HAP-1 (cell line): ENCODE measurements around the gene COX7A2L.
"Not testable (repeated sequence)": the region's sequence is repeated elsewhere in the genome, so short reads cannot be mapped to it uniquely, and the experiment has no call there.

Experiments used
- DNase-seq, 2 experiments: peaks; one replicate each; pipeline ENCODE4 v3.0.0-alpha.2; 2016 to 2020; ENCODE audit warnings: low spot score in 2 of 2
- H3K27me3 ChIP-seq: fragments of 250-450 bp; sonication (Bioruptor Pico); 2 replicates; pipeline ENCODE4 v1.5.1; 2020; ENCODE audit warnings: low read depth, mild to moderate bottlenecking, moderate library complexity
- H3K36me3 ChIP-seq: fragments of 250-450 bp; sonication (Bioruptor Pico); replicated peaks from 2 replicates; pipeline ENCODE4 v1.5.1; 2020; ENCODE audit warnings: mild to moderate bottlenecking
- H3K4me1 ChIP-seq: fragments of 250-450 bp; sonication (Bioruptor Pico); 2 replicates; pipeline ENCODE4 v1.5.1; 2020; ENCODE audit warnings: mild to moderate bottlenecking
- H3K4me3 ChIP-seq: fragments of 250-450 bp; sonication (Bioruptor Pico); 2 replicates; pipeline ENCODE4 v1.5.1; 2020; ENCODE audit warnings: mild to moderate bottlenecking, moderate library complexity
- H3K9me3 ChIP-seq: fragments of 250-450 bp; sonication (Bioruptor Pico); 2 replicates; pipeline ENCODE4 v1.5.1; 2020; ENCODE audit warnings: mild to moderate bottlenecking, moderate library complexity
- in situ Hi-C: fragments of 300-500 bp; cut with MboI; formaldehyde crosslinking; loops from 3 replicates; pipeline ENCODE4 v1.14.3; 2020; ENCODE audit warnings: low sequenced_read_pairs, inconsistent platforms, mixed read lengths

The COX7A2L gene

GRCh38 chr2:42340045-42340937 lies 20.7 kb downstream of the COX7A2L start:
- H3K4me3 ChIP-seq: no peak overlapping the region
- no peaks in the 10 kb centered on the region for H3K9me3 ChIP-seq
- in situ Hi-C loops: loop anchor here (25.0 kb wide), 1 partner anchor 478 kb away; no protein-coding TSS in a partner anchor
- no peaks in the 10 kb centered on the region for H3K27me3 ChIP-seq
- H3K36me3 ChIP-seq: peaks cover 21% of the 10 kb centered on the region
- H3K4me1 ChIP-seq: no peaks in the 10 kb centered on the region; the same call in 1 of the 2 replicates
- DNase-seq: no peak

- peak in 1 of 2 experiments; percentile 32 for DNase-seq
- Histone ChIP-seq H3K4me3 (no peak overlapping the region), H3K4me1 (no peaks in the 10 kb centered on the region; the same call in 1 of the 2 replicates), H3K36me3 (peaks cover 17% of the 10 kb centered on the region), H3K9me3 (no peaks in the 10 kb centered on the region), H3K27me3 (no peaks in the 10 kb centered on the region)
- in situ Hi-C loops: loop anchor here (10.0 to 25.0 kb wide), 2 partner anchors 245 to 477 kb away; no protein-coding TSS in a partner anchor
Measured at GRCh38 chr2:42339191-42339912, 21.7 kb downstream of the COX7A2L start.

- in situ Hi-C loops: loop anchor here (10.0 to 25.0 kb wide), 2 partner anchors 244 to 476 kb away; no protein-coding TSS in a partner anchor
- no peak for DNase-seq
- Histone ChIP-seq H3K4me1 (no peaks in the 10 kb centered on the region; the same call in 1 of the 2 replicates), H3K9me3 (no peaks in the 10 kb centered on the region), H3K4me3 (no peak overlapping the region), H3K27me3 (no peaks in the 10 kb centered on the region), H3K36me3 (peaks cover 12% of the 10 kb centered on the region)
Measured at GRCh38 chr2:42338567-42339190, 22.3 kb downstream of the COX7A2L start.

DNA sequence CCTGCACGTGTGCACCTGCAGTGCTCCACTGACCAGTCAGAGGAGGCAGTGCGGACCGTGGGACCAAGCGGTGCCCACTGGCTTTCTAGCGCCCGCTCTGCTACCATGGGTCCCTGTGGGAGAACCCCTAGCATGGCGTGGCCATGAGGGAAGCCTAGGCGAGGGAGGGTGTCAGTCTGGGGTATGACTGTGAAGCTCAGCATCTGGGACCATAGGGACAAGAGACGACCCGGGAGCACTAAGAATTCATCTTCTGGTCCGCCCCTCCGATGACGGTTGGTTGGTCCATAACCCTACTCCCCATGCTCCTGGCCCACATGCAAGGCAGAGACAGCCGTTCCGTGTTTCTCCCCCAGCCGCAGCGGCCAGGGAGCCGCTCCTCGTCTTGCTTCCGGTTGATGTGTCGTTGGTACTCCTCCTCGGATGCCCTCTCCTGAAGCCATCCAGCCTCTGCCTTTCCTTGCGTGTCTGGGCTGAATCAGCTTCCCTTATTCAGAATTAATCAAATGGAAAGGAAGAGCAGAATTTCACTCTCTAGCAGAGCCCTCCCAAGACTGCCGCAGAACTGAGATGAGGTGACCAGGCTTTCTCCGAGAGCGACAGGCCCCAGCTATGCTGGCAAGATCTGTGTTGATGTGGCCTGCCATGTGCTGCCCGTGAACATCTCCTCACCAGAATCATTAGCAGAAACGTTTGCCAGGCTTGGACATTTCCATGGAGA lies 23.0 kb downstream of the COX7A2L start:
- H3K9me3 ChIP-seq: no peaks in the 10 kb centered on the region
- H3K36me3 ChIP-seq: peaks cover 15% of the 10 kb centered on the region
- H3K4me3 ChIP-seq: no peak overlapping the region
- H3K4me1 ChIP-seq: no peaks in the 10 kb centered on the region; the same call in 1 of the 2 replicates
- DNase-seq: no peak
- in situ Hi-C loops: loop anchor here (10.0 to 25.0 kb wide), 2 partner anchors 243 to 476 kb away; no protein-coding TSS in a partner anchor
- no peaks in the 10 kb centered on the region for H3K27me3 ChIP-seq

DNA sequence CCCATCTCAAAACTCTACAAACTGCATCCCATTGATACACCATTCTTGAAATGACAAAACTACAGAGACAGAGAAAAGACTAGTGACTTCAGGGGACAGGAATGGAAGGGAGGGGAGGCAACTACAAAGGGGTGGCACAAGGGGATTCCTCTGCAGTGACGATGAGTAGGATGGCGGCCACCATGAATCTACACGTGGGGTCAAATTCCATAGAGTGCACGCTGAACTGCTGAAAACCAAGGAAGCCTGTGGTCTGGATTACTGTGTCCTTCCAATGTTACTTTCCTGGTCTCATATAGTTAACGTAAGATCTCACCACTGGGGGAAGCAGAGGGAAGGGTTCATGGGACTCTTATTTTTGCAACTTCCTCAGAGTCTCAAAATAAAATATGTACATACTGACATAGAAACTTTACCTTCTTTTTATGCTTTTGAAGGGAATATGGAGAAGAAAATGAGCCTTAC lies 23.6 kb downstream of the COX7A2L start:
- peaks cover 19% of the 10 kb centered on the region for H3K36me3 ChIP-seq
- no peaks in the 10 kb centered on the region for H3K27me3 ChIP-seq
- no peak for DNase-seq
- no peak overlapping the region for H3K4me3 ChIP-seq
- H3K9me3 ChIP-seq: no peaks in the 10 kb centered on the region
- H3K4me1 ChIP-seq: no peaks in the 10 kb centered on the region; the same call in 1 of the 2 replicates
- in situ Hi-C loops: loop anchor here (10.0 to 25.0 kb wide), 2 partner anchors 243 to 475 kb away; no protein-coding TSS in a partner anchor

DNA sequence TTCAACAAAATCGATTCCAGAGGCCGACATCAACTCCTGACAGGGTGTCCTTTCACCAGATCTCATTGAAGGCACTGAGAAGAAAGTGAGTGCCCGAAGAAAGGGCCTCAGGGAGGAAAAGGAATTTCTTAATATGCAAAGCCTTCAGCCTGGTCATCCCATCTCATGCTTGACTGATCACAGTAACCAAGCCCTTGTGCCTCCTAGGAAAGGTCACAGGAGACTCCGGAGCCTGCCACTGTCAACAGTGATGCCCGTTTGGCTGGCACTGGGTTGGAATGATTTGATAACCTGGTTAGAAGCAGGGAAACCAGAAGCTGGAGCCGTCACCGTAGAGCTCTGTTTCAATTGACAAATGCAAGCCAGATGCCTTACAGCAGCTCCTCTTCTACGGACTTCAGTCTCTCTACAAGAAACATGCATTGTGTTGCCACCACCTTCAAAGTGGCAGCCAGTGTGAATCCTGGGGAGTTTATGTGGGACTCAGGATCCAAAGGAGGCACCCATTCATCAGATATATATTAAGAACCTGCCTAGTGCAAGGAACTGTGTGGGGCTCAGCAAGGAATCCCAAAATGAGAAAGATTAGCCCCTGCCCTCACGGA lies 24.6 kb downstream of the COX7A2L start:
- in situ Hi-C loops: loop anchor here (10.0 to 25.0 kb wide), 2 partner anchors 242 to 474 kb away; no protein-coding TSS in a partner anchor
- Histone ChIP-seq H3K4me3 (no peak overlapping the region), H3K27me3 (no peaks in the 10 kb centered on the region), H3K4me1 (no peaks in the 10 kb centered on the region), H3K9me3 (no peaks in the 10 kb centered on the region), H3K36me3 (peaks cover 28% of the 10 kb centered on the region)
- no peak for DNase-seq

DNA sequence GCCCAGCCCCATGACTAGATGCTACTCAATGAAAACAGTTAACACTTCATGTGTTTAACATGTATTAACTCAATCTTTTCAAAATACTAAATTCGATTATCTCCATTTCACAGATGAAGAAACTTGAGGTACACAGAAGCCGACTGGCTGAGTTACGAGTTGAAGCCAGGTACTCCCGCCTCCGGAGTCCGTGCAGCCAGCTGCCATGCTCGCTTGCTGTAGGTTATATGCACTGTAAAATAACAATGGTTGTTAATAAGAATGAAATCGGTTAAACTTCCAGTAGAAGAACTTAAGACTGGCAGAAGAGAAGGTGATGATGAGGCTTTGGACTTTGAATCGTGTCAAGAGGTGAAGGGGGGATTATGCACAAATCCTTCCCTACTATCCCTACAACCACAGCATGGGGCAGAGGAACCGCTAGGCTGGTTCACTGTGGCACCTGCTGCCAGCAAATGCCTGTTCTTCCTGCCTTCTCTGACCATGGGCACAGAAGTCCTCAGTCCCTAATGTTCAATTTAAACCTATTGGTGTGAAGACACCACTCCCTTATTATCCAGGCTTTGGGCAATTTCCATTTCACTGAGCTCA lies 25.4 kb downstream of the COX7A2L start:
- in situ Hi-C loops: loop anchor here (10.0 to 25.0 kb wide), 2 partner anchors 241 to 473 kb away; no protein-coding TSS in a partner anchor
- Histone ChIP-seq H3K4me1 (no peaks in the 10 kb centered on the region), H3K36me3 (peaks cover 25% of the 10 kb centered on the region), H3K9me3 (no peaks in the 10 kb centered on the region), H3K27me3 (no peaks in the 10 kb centered on the region), H3K4me3 (no peak overlapping the region)
- DNase-seq: no peak

GRCh38 chr2:42334865-42335264 lies 26.2 kb downstream of the COX7A2L start:
- H3K4me1 ChIP-seq, H3K27me3 ChIP-seq, DNase-seq, H3K9me3 ChIP-seq, H3K4me3 ChIP-seq: not testable (repeated sequence)
- in situ Hi-C loops: loop anchor here (10.0 to 25.0 kb wide), 2 partner anchors 240 to 473 kb away; no protein-coding TSS in a partner anchor
- peaks cover 32% of the 10 kb centered on the region for H3K36me3 ChIP-seq

- Histone ChIP-seq H3K27me3 (no peaks in the 10 kb centered on the region), H3K4me1 (no peaks in the 10 kb centered on the region), H3K9me3 (no peaks in the 10 kb centered on the region), H3K4me3 (no peak overlapping the region), H3K36me3 (peaks cover 35% of the 10 kb centered on the region)
- in situ Hi-C loops: loop anchor here (10.0 to 25.0 kb wide), 2 partner anchors 239 to 472 kb away; no protein-coding TSS in a partner anchor
- no peak for DNase-seq
Measured at GRCh38 chr2:42334220-42334619, 26.8 kb downstream of the COX7A2L start.

DNA sequence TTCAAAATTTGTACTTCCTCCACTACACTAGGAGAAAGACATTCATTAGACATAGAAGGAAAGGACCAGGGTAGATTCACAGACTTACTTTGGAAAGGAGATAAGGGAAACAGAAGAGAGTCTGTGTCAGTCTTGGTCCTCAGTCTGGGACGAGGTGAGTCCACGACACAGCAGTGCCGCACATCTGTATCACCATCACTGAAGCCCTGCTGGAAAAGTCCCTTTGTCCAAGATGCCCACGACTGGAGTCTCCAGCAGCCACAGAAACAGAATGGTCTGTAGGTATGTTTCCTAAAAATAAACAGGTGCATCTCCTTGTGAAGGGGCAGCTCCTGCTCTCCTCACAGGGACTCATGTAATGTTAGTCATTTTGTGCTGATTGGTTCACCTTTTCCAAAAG lies 27.4 kb downstream of the COX7A2L start:
- Histone ChIP-seq H3K27me3 (no peaks in the 10 kb centered on the region), H3K4me3 (no peak overlapping the region), H3K36me3 (peaks cover 35% of the 10 kb centered on the region), H3K9me3 (no peaks in the 10 kb centered on the region), H3K4me1 (no peaks in the 10 kb centered on the region)
- no peak for DNase-seq
- in situ Hi-C loops: loop anchor here (10.0 to 25.0 kb wide), 2 partner anchors 239 to 471 kb away; no protein-coding TSS in a partner anchor

GRCh38 chr2:42332575-42332974 lies 28.4 kb downstream of the COX7A2L start:
- Histone ChIP-seq H3K36me3 (peaks cover 42% of the 10 kb centered on the region), H3K4me1 (no peaks in the 10 kb centered on the region), H3K4me3 (no peak overlapping the region), H3K9me3 (no peaks in the 10 kb centered on the region), H3K27me3 (no peaks in the 10 kb centered on the region)
- in situ Hi-C loops: loop anchor here (10.0 to 25.0 kb wide), 2 partner anchors 238 to 470 kb away; no protein-coding TSS in a partner anchor
- no peak for DNase-seq
